HL-60 (cell line): ENCODE data around the gene DPH2.

ENCODE experiments used
- CTCF ChIP-seq: IDR thresholded peaks from one replicate; pipeline ENCODE4 v1.5.1; 2011; ENCODE audit warnings: low read length, control low read depth, inconsistent platforms; ENCODE audit not compliant: insufficient read depth
- GABPA ChIP-seq: IDR thresholded peaks from 2 replicates; pipeline ENCODE4 v1.6.1; 2012; ENCODE audit warnings: low read depth
- POLR2AphosphoS5 ChIP-seq: IDR thresholded peaks from 2 replicates; pipeline ENCODE4 v1.6.1; 2012; ENCODE audit warnings: low read depth
- REST ChIP-seq: IDR thresholded peaks from 2 replicates; pipeline ENCODE4 v1.6.1; 2012; ENCODE audit warnings: low read depth; ENCODE audit not compliant: insufficient replicate concordance
- SPI1 ChIP-seq: IDR thresholded peaks from 2 replicates; pipeline ENCODE4 v1.6.1; 2012; ENCODE audit warnings: low read depth, mild to moderate bottlenecking, borderline replicate concordance

GRCh38 chr1:43998000-43998378, 28.2 kb downstream of the DPH2 start:
- TF ChIP-seq GABPA (no peak), CTCF (no peak), POLR2AphosphoS5 (no peak), SPI1 (no peak), REST (no peak)
